Measurements from ENCODE around the gene KANK4.

KANK4 gene

GRCh38 chr1:62325681-62326080, 6.4 kb upstream of the KANK4 start:
- TF ChIP-seq, protein P1, sequence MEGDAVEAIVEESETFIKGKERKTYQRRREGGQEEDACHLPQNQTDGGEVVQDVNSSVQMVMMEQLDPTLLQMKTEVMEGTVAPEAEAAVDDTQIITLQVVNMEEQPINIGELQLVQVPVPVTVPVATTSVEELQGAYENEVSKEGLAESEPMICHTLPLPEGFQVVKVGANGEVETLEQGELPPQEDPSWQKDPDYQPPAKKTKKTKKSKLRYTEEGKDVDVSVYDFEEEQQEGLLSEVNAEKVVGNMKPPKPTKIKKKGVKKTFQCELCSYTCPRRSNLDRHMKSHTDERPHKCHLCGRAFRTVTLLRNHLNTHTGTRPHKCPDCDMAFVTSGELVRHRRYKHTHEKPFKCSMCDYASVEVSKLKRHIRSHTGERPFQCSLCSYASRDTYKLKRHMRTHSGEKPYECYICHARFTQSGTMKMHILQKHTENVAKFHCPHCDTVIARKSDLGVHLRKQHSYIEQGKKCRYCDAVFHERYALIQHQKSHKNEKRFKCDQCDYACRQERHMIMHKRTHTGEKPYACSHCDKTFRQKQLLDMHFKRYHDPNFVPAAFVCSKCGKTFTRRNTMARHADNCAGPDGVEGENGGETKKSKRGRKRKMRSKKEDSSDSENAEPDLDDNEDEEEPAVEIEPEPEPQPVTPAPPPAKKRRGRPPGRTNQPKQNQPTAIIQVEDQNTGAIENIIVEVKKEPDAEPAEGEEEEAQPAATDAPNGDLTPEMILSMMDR (IDR thresholded peaks at IDR 0.05): no peak
- H3K27ac ChIP-seq: no peak overlapping the region
- no peak overlapping the region for H3K4me3 ChIP-seq
- H3K36me3 ChIP-seq: no peaks in the 10 kb centered on the region
- H3K27me3 ChIP-seq: peaks cover 0 to 8% of the 10 kb centered on the region in 2 donors
- H3K4me1 ChIP-seq: no peaks in the 10 kb centered on the region
- no peak for DNase-seq
- H3K9me3 ChIP-seq: no peaks in the 10 kb centered on the region
- intact Hi-C loops (cut with DNase I; ENCODE audit: low total_unique reads): no loop called here

- Histone ChIP-seq H3K27me3 (peaks cover 0 to 13% of the 10 kb centered on the region in 2 donors), H3K9me3 (no peaks in the 10 kb centered on the region), H3K4me1 (no peaks in the 10 kb centered on the region), H3K27ac (no peak overlapping the region), H3K4me3 (no peak overlapping the region), H3K36me3 (no peaks in the 10 kb centered on the region)
- intact Hi-C loops (cut with DNase I; ENCODE audit: low total_unique reads): no loop called here
- no peak for DNase-seq
- TF ChIP-seq, protein P1 (IDR thresholded peaks at IDR 0.05): no peak
Observed at GRCh38 chr1:62325081-62325480, 5.8 kb upstream of the KANK4 start.

- intact Hi-C loops (cut with DNase I; ENCODE audit: low total_unique reads): no loop called here
- TF ChIP-seq, protein P1 (IDR thresholded peaks at IDR 0.05): no peak
- Histone ChIP-seq H3K27me3 (peaks cover 0 to 25% of the 10 kb centered on the region in 2 donors), H3K4me3 (no peak overlapping the region), H3K36me3 (no peaks in the 10 kb centered on the region), H3K9me3 (no peaks in the 10 kb centered on the region), H3K27ac (no peak overlapping the region), H3K4me1 (peaks cover 0 to 14% (median 9%) of the 10 kb centered on the region in 4 donors)
- DNase-seq: no peak
Observed at GRCh38 chr1:62321446-62321845, 2.2 kb upstream of the KANK4 start.

- Histone ChIP-seq H3K27me3 (peaks cover 0 to 38% of the 10 kb centered on the region in 2 donors), H3K27ac (no peak overlapping the region), H3K4me3 (no peak overlapping the region), H3K4me1 (peaks cover 0 to 14% (median 9%) of the 10 kb centered on the region in 4 donors), H3K36me3 (no peaks in the 10 kb centered on the region), H3K9me3 (no peaks in the 10 kb centered on the region)
- DNase-seq: no peak
- intact Hi-C loops (cut with DNase I; ENCODE audit: low total_unique reads): no loop called here
- TF ChIP-seq, protein P1 (IDR thresholded peaks at IDR 0.05): no peak
Observed at GRCh38 chr1:62318320-62318755, 896 bp downstream of the KANK4 start.

GRCh38 chr1:62317021-62317768, 2.0 kb downstream of the KANK4 start:
- no peak for DNase-seq
- Histone ChIP-seq H3K9me3 (no peaks in the 10 kb centered on the region), H3K4me3 (no peak overlapping the region), H3K27me3 (peaks cover 0 to 38% of the 10 kb centered on the region in 2 donors), H3K36me3 (no peaks in the 10 kb centered on the region), H3K27ac (no peak overlapping the region), H3K4me1 (peaks cover 0 to 14% (median 9%) of the 10 kb centered on the region in 4 donors)
- intact Hi-C loops (cut with DNase I; ENCODE audit: low total_unique reads): no loop called here
- TF ChIP-seq, protein P1 (IDR thresholded peaks at IDR 0.05): no peak
